ENCODE results near the gene UQCC5.
"Not testable (repeated sequence)": the region's sequence is repeated elsewhere in the genome, so short reads cannot be mapped to it uniquely, and the experiment has no call there.

Gene UQCC5

GRCh38 chr3:52523386-52524257, 12.8 kb upstream of the UQCC5 start:
- DNase-seq, result no peak

- no peak for DNase-seq
Observed at GRCh38 chr3:52524258-52524751, 12.1 kb upstream of the UQCC5 start.

- DNase-seq, result peak; percentile 62
Observed at GRCh38 chr3:52524752-52525679, 11.4 kb upstream of the UQCC5 start.

- DNase-seq, result no peak
Observed at GRCh38 chr3:52525680-52526561, 10.5 kb upstream of the UQCC5 start.

GRCh38 chr3:52526671-52527038, 9.8 kb upstream of the UQCC5 start:
- DNase-seq, result not testable (repeated sequence)

GRCh38 chr3:52527039-52527731, 9.2 kb upstream of the UQCC5 start:
- no peak for DNase-seq

GRCh38 chr3:52527732-52528585, 8.4 kb upstream of the UQCC5 start:
- no peak for DNase-seq

GRCh38 chr3:52528586-52529375, 7.6 kb upstream of the UQCC5 start:
- DNase-seq, result no peak

- no peak for DNase-seq
Observed at GRCh38 chr3:52529376-52530333, 6.8 kb upstream of the UQCC5 start.

GRCh38 chr3:52530918-52531826, 5.2 kb upstream of the UQCC5 start:
- no peak for DNase-seq

GRCh38 chr3:52531860-52532516, 4.4 kb upstream of the UQCC5 start:
- no peak for DNase-seq

GRCh38 chr3:52532517-52532837, 3.9 kb upstream of the UQCC5 start:
- no peak for DNase-seq

GRCh38 chr3:52532838-52533622, 3.4 kb upstream of the UQCC5 start:
- no peak for DNase-seq

- DNase-seq, result peak; percentile 30
Observed at GRCh38 chr3:52533623-52534280, 2.7 kb upstream of the UQCC5 start, which contains the start of gene NT5DC2. Gene NT5DC2, minus strand, starts transcription at chr3:52533857. Its CDS starts 120 bp downstream, at chr3:52533737.

GRCh38 chr3:52534281-52535183, 1.9 kb upstream of the UQCC5 start:
- DNase-seq, result peak; percentile 48

All from NCI-H510A treated with DMSO at 0.1 percent for 48 hours (cell line).